Measurements from ENCODE around the gene PTPN14.

- TF ChIP-seq POLR2A (IDR thresholded peaks at IDR 0.05; ENCODE audit: low read length): no peak
- TF ChIP-seq GATA1 (IDR thresholded peaks at IDR 0.05; ENCODE audit: low read depth, low read length): no peak
These were observed 50.9 kb downstream of the PTPN14 start for GRCh38 chr1:214500340-214501055.
